GM12801 (cell line): ENCODE measurements around the gene NRXN3.

Source experiments
- CTCF ChIP-seq: IDR thresholded peaks from one replicate; pipeline ENCODE4 v1.5.1; 2011; ENCODE audit warnings: control low read depth; ENCODE audit not compliant: insufficient read length; ENCODE audit errors: extremely low read depth

The NRXN3 gene

GRCh38 chr14:79482825-79483224 lies 1312.7 kb downstream of the NRXN3 start:
- TF ChIP-seq CTCF: no peak

GRCh38 chr14:79483477-79484388 lies 1313.6 kb downstream of the NRXN3 start:
- TF ChIP-seq CTCF: no peak

- no peak for TF ChIP-seq CTCF
Measured at GRCh38 chr14:79487632-79488031, 1317.5 kb downstream of the NRXN3 start.

- no peak for TF ChIP-seq CTCF
Measured at GRCh38 chr14:79491161-79491560, 1321.0 kb downstream of the NRXN3 start.

- TF ChIP-seq CTCF: no peak
Measured at GRCh38 chr14:79493081-79493645, 1323.0 kb downstream of the NRXN3 start.

- no peak for TF ChIP-seq CTCF
Measured at GRCh38 chr14:79496701-79497100, 1326.5 kb downstream of the NRXN3 start.

- no peak for TF ChIP-seq CTCF
Measured at GRCh38 chr14:79500489-79500888, 1330.3 kb downstream of the NRXN3 start.
